GM19099 (cell line): ENCODE measurements around the gene RNF207.
A peak's percentile ranks its signal among the peaks of the same experiment; 100 is the strongest.

Source experiments
- POLR2A ChIP-seq: IDR thresholded peaks from 3 replicates; pipeline ENCODE4 v1.6.1; 2011; ENCODE audit warnings: low read depth; ENCODE audit not compliant: insufficient read length; ENCODE audit errors: extremely low read depth

RNF207 gene

GRCh38 chr1:6205849-6206519 lies at the start of gene RNF207:
Gene RNF207, plus strand, starts transcription at chr1:6206119. Its CDS starts 417 bp downstream, at chr1:6206536.
- TF ChIP-seq POLR2A = peak; percentile 81

- no peak for TF ChIP-seq POLR2A
Measured at GRCh38 chr1:6157132-6157527, 48.8 kb upstream of the RNF207 start.

- no peak for TF ChIP-seq POLR2A
Measured at GRCh38 chr1:6157528-6158174, 48.3 kb upstream of the RNF207 start.

- no peak for TF ChIP-seq POLR2A
Measured at GRCh38 chr1:6158181-6158580, 47.7 kb upstream of the RNF207 start.

- no peak for TF ChIP-seq POLR2A
Measured at GRCh38 chr1:6162341-6162740, 43.6 kb upstream of the RNF207 start.

GRCh38 chr1:6162773-6163172 lies 43.1 kb upstream of the RNF207 start:
- no peak for TF ChIP-seq POLR2A

GRCh38 chr1:6163191-6163972 lies 42.5 kb upstream of the RNF207 start:
- no peak for TF ChIP-seq POLR2A

GRCh38 chr1:6163973-6164617 lies 41.8 kb upstream of the RNF207 start:
- no peak for TF ChIP-seq POLR2A

- TF ChIP-seq POLR2A = no peak
Measured at GRCh38 chr1:6165027-6165426, 40.9 kb upstream of the RNF207 start.

- no peak for TF ChIP-seq POLR2A
Measured at GRCh38 chr1:6165441-6165985, 40.4 kb upstream of the RNF207 start.

GRCh38 chr1:6166221-6166620 lies 39.7 kb upstream of the RNF207 start:
- no peak for TF ChIP-seq POLR2A

GRCh38 chr1:6166655-6167390 lies 39.1 kb upstream of the RNF207 start:
- no peak for TF ChIP-seq POLR2A

- TF ChIP-seq POLR2A = no peak
Measured at GRCh38 chr1:6167391-6168303, 38.3 kb upstream of the RNF207 start.
